Spleen (tissue), 11 donors: ENCODE results near the gene HABP2. TPM values are rescaled to one million over a fixed set of nuclear protein-coding genes. Genes with fewer than 3 reads are reported as not detected.
A peak's percentile ranks its signal among the peaks of the same experiment; 100 is the strongest.

Experiments
- DNase-seq: peaks from one replicate; pipeline ENCODE4 v3.0.0-alpha.2; 2020
- H3K27ac ChIP-seq, 8 donors: fragments of 200-600 bp; sonication (generic) in 7 of 8; 1 replicate in 4 of 8; 2 replicates in 4 of 8; pipeline versions ENCODE4 v1.5.0 to v1.8.0; 2016 to 2021; ENCODE audit warnings: inconsistent platforms in 4 of 8, mild to moderate bottlenecking in 4 of 8, moderate library complexity in 1 of 8
- H3K27me3 ChIP-seq, 7 donors: fragments of 200-600 bp; sonication (generic) in 6 of 7; replicated peaks in 1 of 7; 1 replicate in 4 of 7; 2 replicates in 3 of 7; pipeline versions ENCODE4 v1.5.0 to v1.8.0; 2016 to 2021; ENCODE audit warnings: inconsistent platforms in 3 of 7, mild to moderate bottlenecking in 1 of 7
- H3K36me3 ChIP-seq, 6 donors: fragments of 200-600 bp; sonication (generic) in 5 of 6; 1 replicate in 4 of 6; 2 replicates in 2 of 6; pipeline versions ENCODE4 v1.5.0 to v1.8.0; 2016 to 2021; ENCODE audit warnings: inconsistent platforms in 2 of 6
- H3K4me1 ChIP-seq, 6 donors: fragments of 200-600 bp; sonication (generic) in 5 of 6; 1 replicate in 3 of 6; 2 replicates in 3 of 6; pipeline versions ENCODE4 v1.5.0 to v1.8.0; 2016 to 2021; ENCODE audit warnings: inconsistent platforms in 3 of 6
- H3K4me3 ChIP-seq, 8 donors: fragments of 200-600 bp; sonication (generic) in 7 of 8; 1 replicate in 4 of 8; 2 replicates in 4 of 8; pipeline versions ENCODE4 v1.5.0 to v1.8.0; 2016 to 2021; ENCODE audit warnings: inconsistent platforms in 4 of 8, mild to moderate bottlenecking in 4 of 8, moderate library complexity in 2 of 8
- H3K9me3 ChIP-seq, 8 donors: fragments of 200-600 bp; sonication (generic) in 7 of 8; 1 replicate in 4 of 8; 2 replicates in 4 of 8; pipeline versions ENCODE4 v1.5.0 to v1.8.0; 2016 to 2021; ENCODE audit warnings: inconsistent platforms in 4 of 8
- POLR2A ChIP-seq, 3 donors: fragments of 450-650 bp; IDR thresholded peaks; one replicate each; pipeline ENCODE4 v1.5.1; 2017; ENCODE audit warnings: antibody characterized with exemption in 3 of 3, mild to moderate bottlenecking in 1 of 3
- POLR2AphosphoS5 ChIP-seq, 3 donors: sonication (generic); formaldehyde crosslinking; IDR thresholded peaks; one replicate each; pipeline ENCODE4 v1.5.1; 2017; ENCODE audit warnings: antibody characterized with exemption in 3 of 3
- WGBS, 5 donors: extraction: QIAGEN DNeasy Blood & Tissue Kit in 3 of 5; methylation state at CpG; one replicate each; pipeline versions ENCODE4 v1.1.5 to v1.1.7; 2013 to 2018; 5-methylcytosine and 5-hydroxymethylcytosine counted together
- intact Hi-C: fragments of 100-400 bp; cut with DNase I; formaldehyde crosslinking; loops from one replicate; pipeline ENCODE4 v1.15.0; 2023; ENCODE audit warnings: low total_unique reads
- polyA plus RNA-seq, 3 donors: library from polyadenylated mRNA; stranded (reverse); fragments of 200-250 nt; gene quantifications; one replicate each; pipeline ENCODE4 v1.2.1, GENCODE V29; 2013
- total RNA-seq, 7 donors: library from RNA; depleted of rRNA in 3 of 7; stranded (reverse); fragments of >200 nt in 3 of 7; fragmentation: NEBNext Ultra II Directional in 4 of 7; extraction: Animal tissue kit (Norgen Biotek cat#: 25700) in 4 of 7; gene quantifications; one replicate each; pipeline versions ENCODE4 v1.1.0 to v1.2.1, GENCODE V29; 2016 to 2021
- TF ChIP-seq, protein P1 (sequence below), 11 experiments: fragments of 200-600 bp in 7 of 11; fragments of 450-650 bp in 4 of 11; sonication (generic) in 4 of 11; IDR thresholded peaks in 8 of 11; conservative IDR thresholded peaks in 3 of 11; 1 replicate in 7 of 11; 2 replicates in 4 of 11; pipeline versions ENCODE4 v1.4.0 to v1.8.0; 2016 to 2021; ENCODE audit warnings: antibody characterized with exemption in 11 of 11, inconsistent platforms in 4 of 11, mild to moderate bottlenecking in 1 of 11
- donor health status: healthy with polysubstance abuse.
- donor health status: DM: no; HTN: no; CAD: no; lungs with moderate emphysema.
- donor health status: DM: no; HTN: no; CAD: no.
- donor health status: Bipolar disorder and iron deficiency.
- donor health status: healthy.
- donor health status: DM: no; HTN: no; CAD: no.
- donor health status: DM: yes; HTN: yes; CAD: no.

Gene HABP2
- total and polyA plus RNA-seq, 10 donors, result not detected

GRCh38 chr10:113550365-113550764, 2.5 kb upstream of the HABP2 start:
- Histone ChIP-seq H3K9me3 (no peaks in the 10 kb centered on the region), H3K36me3 (no peaks in the 10 kb centered on the region), H3K27ac (peak overlapping the region in 2 of 8 donors; percentile 26 to 31), H3K4me1 (peaks cover 0 to 3% (median 0%) of the 10 kb centered on the region in 6 donors), H3K27me3 (no peaks in the 10 kb centered on the region), H3K4me3 (no peak overlapping the region)
- no peak for TF ChIP-seq POLR2A (IDR thresholded peaks at IDR 0.05)
- TF ChIP-seq POLR2AphosphoS5 (IDR thresholded peaks at IDR 0.05), result no peak
- TF ChIP-seq, protein P1, sequence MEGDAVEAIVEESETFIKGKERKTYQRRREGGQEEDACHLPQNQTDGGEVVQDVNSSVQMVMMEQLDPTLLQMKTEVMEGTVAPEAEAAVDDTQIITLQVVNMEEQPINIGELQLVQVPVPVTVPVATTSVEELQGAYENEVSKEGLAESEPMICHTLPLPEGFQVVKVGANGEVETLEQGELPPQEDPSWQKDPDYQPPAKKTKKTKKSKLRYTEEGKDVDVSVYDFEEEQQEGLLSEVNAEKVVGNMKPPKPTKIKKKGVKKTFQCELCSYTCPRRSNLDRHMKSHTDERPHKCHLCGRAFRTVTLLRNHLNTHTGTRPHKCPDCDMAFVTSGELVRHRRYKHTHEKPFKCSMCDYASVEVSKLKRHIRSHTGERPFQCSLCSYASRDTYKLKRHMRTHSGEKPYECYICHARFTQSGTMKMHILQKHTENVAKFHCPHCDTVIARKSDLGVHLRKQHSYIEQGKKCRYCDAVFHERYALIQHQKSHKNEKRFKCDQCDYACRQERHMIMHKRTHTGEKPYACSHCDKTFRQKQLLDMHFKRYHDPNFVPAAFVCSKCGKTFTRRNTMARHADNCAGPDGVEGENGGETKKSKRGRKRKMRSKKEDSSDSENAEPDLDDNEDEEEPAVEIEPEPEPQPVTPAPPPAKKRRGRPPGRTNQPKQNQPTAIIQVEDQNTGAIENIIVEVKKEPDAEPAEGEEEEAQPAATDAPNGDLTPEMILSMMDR (IDR thresholded peaks at IDR 0.05 in 8 of 11, conservative IDR thresholded peaks at IDR 0.05 in 3 of 11), result no peak
- WGBS, 5 donors, result 47 to 54% (median 49%) methylated on average over 6 of the region's 6 CpGs
- intact Hi-C loops, result no loop called here
- no peak for DNase-seq

DNA sequence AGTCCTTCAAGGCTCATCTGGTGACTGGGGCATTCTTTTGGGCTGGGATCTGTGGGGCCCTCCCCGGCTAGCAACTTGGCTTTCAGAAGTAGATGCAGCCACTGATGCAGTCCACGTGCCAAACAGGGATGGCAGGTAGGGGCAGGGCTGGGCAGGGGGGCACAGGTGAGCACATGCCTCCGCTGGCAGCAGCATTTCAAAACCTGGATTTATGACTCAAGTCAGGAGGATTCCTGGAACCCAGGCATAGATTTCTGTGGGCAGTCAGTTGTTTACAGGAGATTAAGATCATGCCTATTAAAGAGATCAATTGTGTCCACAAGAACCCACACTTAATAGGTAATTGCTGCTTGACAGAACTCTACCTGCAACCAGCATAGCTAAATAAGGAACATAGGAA, 839 bp upstream of the HABP2 start:
- H3K27ac ChIP-seq, result no peak overlapping the region
- DNase-seq, result no peak
- H3K9me3 ChIP-seq, result no peaks in the 10 kb centered on the region
- no peaks in the 10 kb centered on the region for H3K36me3 ChIP-seq
- 91 to 96% (median 93%) methylated on average over 3 of the region's 3 CpGs for WGBS, 5 donors
- intact Hi-C loops, result no loop called here
- TF ChIP-seq POLR2AphosphoS5 (IDR thresholded peaks at IDR 0.05) (no peak), POLR2A (IDR thresholded peaks at IDR 0.05) (no peak)
- TF ChIP-seq, protein P1 (IDR thresholded peaks at IDR 0.05 in 8 of 11, conservative IDR thresholded peaks at IDR 0.05 in 3 of 11), result no peak
- no peaks in the 10 kb centered on the region for H3K27me3 ChIP-seq
- H3K4me3 ChIP-seq, result no peak overlapping the region
- peaks cover 0 to 8% (median 1%) of the 10 kb centered on the region in 6 donors for H3K4me1 ChIP-seq

- no peaks in the 10 kb centered on the region for H3K27me3 ChIP-seq
- TF ChIP-seq, protein P1 (IDR thresholded peaks at IDR 0.05 in 8 of 11, conservative IDR thresholded peaks at IDR 0.05 in 3 of 11), result no peak
- TF ChIP-seq POLR2AphosphoS5 (IDR thresholded peaks at IDR 0.05) (no peak), POLR2A (IDR thresholded peaks at IDR 0.05) (no peak)
- H3K9me3 ChIP-seq, result no peaks in the 10 kb centered on the region
- H3K4me3 ChIP-seq, result no peak overlapping the region
- intact Hi-C loops, result no loop called here
- no peak overlapping the region for H3K27ac ChIP-seq
- peaks cover 0 to 11% (median 3%) of the 10 kb centered on the region in 6 donors for H3K4me1 ChIP-seq
- 85 to 97% (median 94%) methylated on average over 2 of the region's 2 CpGs for whole genome bisulfite sequencing, 5 donors
- no peak for DNase-seq
- H3K36me3 ChIP-seq, result no peaks in the 10 kb centered on the region
Measured at GRCh38 chr10:113553149-113553548, 296 bp downstream of the HABP2 start.

DNA sequence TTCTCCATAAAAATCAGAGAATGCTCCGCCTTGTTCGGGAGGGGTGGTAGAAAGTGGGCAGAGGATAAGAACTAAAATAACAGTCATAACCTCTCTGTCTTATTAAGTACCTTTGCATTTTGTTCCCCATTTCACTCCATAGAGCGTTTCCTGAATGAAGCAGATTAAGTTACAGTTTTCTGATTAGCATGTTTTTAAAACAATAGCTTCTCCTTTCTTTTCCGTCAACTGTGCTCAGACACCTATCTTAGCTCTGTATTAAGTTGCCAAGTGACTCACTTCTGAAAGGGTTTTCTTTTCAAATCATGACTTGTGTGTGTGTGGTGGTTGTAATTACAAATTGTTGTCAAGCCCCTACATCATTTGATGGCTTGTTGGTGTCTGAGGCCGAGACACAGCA, 1.4 kb downstream of the HABP2 start:
- Histone ChIP-seq H3K9me3 (no peaks in the 10 kb centered on the region), H3K27ac (no peak overlapping the region), H3K27me3 (peaks cover 0 to 7% (median 0%) of the 10 kb centered on the region in 7 donors), H3K4me1 (peaks cover 0 to 11% (median 3%) of the 10 kb centered on the region in 6 donors), H3K4me3 (no peak overlapping the region), H3K36me3 (no peaks in the 10 kb centered on the region)
- TF ChIP-seq, protein P1 (IDR thresholded peaks at IDR 0.05 in 8 of 11, conservative IDR thresholded peaks at IDR 0.05 in 3 of 11), result no peak
- TF ChIP-seq POLR2AphosphoS5 (IDR thresholded peaks at IDR 0.05) (no peak), POLR2A (IDR thresholded peaks at IDR 0.05) (no peak)
- DNase-seq, result no peak
- intact Hi-C loops, result no loop called here
- 43 to 62% (median 45%) methylated on average over 5 of the region's 5 CpGs for WGBS, 5 donors
